Epithelial cell of esophagus (primary cell): ENCODE results near the gene KRTAP5-10.

Experiments used
- DNase-seq: peaks from one replicate; pipeline ENCODE4 v3.0.0; 2010; ENCODE audit warnings: low read depth
- H3K4me3 ChIP-seq: 2 replicates; pipeline ENCODE4 v1.5.1; 2011; ENCODE audit warnings: mild to moderate bottlenecking, low read length, control low read depth
- TF ChIP-seq, protein P1 (sequence below): IDR thresholded peaks from 2 replicates; pipeline ENCODE4 v1.5.1; 2011; ENCODE audit warnings: low read depth, mild to moderate bottlenecking, low read length, control low read depth, inconsistent platforms; ENCODE audit not compliant: insufficient read depth; ENCODE audit errors: missing control alignments

Gene KRTAP5-10

DNA sequence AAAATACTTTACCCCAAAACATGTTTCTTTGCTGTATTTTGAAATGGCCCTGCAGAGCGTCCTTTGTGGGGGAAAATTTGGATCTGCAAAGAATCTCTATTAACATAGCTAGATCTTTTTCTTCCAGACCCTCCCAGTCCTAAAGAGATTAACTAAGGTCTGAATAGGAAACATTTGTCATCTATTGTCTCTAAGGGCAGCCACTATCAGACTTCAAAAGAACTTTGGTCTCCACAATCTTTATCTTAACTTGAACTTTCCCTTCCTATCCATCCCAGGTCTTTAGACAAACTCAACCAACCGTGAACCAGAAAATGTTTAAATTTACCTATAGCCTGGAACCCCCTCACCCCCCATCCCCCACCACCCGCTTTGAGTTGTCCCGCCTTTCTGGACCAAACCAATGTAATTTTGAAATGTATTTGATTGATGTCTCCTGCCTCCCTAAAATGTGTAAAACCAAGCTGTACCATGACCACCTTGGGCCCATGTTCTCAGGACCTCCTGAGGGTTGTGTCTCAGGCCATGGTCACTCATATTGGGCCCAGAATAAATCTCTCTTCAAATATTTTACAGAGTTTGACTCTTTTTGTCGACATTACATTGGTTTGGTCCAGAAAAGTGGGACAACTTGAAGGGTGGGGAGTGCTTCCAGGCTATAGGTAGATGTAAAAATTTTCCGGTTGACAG is 20.7 kb upstream of the KRTAP5-10 start:
- no peak overlapping the region for H3K4me3 ChIP-seq

DNA sequence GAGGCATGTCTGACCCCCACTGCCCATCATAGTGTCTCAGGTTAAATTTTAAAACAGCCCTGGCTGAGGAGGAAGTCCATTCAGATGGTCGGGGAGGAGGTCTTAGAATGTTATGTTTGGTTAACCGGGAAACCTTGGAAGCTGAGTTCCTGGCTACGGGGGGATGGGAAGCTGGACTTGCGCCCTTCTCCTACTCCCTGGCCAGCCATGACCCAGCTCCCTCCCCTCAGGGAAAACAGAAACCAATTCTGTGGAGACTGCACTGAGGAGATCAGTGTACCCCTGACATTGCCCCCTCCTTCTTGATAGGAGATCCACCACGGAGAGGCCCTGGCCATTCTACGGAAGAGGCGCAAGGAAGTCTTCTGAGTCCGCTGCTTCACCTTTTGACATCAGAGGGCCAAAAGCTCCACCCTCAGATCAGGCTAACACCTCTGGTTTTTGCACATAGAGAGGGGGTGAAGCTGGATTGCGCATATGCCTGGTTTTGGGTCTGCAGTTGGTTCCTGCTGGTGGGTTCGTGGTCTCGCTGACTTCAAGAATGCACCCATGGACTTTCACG is 19.9 kb upstream of the KRTAP5-10 start:
- no peak for DNase-seq
- TF ChIP-seq, protein P1, sequence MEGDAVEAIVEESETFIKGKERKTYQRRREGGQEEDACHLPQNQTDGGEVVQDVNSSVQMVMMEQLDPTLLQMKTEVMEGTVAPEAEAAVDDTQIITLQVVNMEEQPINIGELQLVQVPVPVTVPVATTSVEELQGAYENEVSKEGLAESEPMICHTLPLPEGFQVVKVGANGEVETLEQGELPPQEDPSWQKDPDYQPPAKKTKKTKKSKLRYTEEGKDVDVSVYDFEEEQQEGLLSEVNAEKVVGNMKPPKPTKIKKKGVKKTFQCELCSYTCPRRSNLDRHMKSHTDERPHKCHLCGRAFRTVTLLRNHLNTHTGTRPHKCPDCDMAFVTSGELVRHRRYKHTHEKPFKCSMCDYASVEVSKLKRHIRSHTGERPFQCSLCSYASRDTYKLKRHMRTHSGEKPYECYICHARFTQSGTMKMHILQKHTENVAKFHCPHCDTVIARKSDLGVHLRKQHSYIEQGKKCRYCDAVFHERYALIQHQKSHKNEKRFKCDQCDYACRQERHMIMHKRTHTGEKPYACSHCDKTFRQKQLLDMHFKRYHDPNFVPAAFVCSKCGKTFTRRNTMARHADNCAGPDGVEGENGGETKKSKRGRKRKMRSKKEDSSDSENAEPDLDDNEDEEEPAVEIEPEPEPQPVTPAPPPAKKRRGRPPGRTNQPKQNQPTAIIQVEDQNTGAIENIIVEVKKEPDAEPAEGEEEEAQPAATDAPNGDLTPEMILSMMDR, result no peak

More for the DNA sequence above, 20.7 kb upstream of the KRTAP5-10 start:
- TF ChIP-seq, protein P1, result no peak
- no peak for DNase-seq

DNA sequence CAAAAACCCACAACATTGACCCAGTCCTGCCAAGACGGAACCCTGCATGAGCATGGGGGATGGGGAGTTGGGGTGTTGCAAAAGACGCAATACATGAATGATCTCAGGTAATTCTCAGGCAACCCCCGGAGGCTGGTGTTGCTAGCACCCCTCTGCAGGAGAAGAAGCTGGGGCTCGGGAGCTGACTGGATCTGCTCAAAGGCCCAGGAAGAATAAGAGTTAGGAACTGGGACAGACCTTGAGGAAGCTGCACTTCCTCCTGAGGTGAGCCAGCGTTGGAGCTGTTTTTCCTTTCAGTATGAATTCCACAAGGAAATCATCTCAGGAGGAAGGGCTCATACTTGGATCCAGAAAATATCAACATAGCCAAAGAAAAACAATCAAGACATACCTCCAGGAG is 17.2 kb upstream of the KRTAP5-10 start, which contains the start of gene KRTAP5-9:
Gene KRTAP5-9, plus strand, starts transcription at position 301 of the 400 bp plus-strand sequence. CDS start 238 bp downstream, outside the sequence.
- DNase-seq, result no peak
- TF ChIP-seq, protein P1, result no peak
- H3K4me3 ChIP-seq, result no peak within 1 kb of the TSS

More for the DNA sequence above, 19.9 kb upstream of the KRTAP5-10 start:
- H3K4me3 ChIP-seq, result no peak overlapping the region

DNA sequence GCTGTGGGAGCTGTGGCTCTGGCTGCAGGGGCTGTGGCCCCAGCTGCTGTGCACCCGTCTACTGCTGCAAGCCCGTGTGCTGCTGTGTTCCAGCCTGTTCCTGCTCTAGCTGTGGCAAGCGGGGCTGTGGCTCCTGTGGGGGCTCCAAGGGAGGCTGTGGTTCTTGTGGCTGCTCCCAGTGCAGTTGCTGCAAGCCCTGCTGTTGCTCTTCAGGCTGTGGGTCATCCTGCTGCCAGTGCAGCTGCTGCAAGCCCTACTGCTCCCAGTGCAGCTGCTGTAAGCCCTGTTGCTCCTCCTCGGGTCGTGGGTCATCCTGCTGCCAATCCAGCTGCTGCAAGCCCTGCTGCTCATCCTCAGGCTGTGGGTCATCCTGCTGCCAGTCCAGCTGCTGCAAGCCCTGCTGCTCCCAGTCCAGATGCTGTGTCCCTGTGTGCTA is 16.6 kb upstream of the KRTAP5-10 start:
- TF ChIP-seq, protein P1, result no peak
- no peak for DNase-seq
- no peak overlapping the region for H3K4me3 ChIP-seq

DNA sequence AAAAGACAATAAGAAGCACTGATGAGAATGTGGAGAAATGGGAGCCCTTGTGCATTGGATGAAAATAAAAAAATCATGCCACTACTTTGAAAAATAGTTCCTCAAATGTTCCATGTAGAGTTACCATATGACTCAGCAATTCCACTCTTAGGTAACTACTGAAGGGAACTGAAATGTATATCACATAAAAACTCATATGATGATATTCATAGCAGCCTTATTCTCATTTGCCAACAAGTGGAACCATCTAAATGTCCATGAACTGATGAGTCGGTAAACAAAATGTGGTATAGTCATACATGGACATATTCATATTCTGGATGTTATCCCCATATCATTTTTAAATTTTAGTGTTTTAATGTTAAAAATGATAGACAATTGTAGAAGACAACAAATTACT is 13.7 kb upstream of the KRTAP5-10 start:
- no peak for DNase-seq
- TF ChIP-seq, protein P1, result no peak
- H3K4me3 ChIP-seq, result no peak overlapping the region

DNA sequence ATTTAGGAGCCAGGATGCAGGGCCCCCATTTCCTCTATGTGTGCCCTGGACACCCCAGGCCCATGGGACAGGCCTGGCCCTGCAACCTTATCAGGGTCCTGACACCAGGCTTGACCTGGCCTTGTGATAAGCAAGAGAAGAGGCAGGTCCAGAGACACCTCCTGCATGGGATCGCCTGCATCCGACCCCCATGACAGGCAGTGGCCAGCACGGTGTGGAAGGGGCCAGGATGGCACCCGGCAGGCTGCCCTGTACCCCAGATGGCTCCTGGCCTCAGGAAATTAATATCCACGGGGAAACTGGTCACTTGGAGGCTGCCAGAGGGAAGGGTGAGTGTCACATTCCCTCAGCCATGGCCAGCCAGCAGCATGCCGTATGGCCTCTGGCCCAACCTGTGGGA is 10.4 kb upstream of the KRTAP5-10 start:
- H3K4me3 ChIP-seq, result no peak overlapping the region
- no peak for DNase-seq
- TF ChIP-seq, protein P1, result no peak
